A673 (cell line): Measurements from ENCODE around the gene ALPP. TPM values are rescaled to one million over a fixed set of nuclear protein-coding genes. Genes with fewer than 3 reads are reported as not detected.

Experiments used
- BruUV-seq: library from RNA; stranded (reverse); fragments of 400-500 nt; replicated peaks from 2 replicates; lab custom pipeline; 2021; lab: Mats Ljungman, UMichigan
- CTCF ChIA-PET: fragments of 300-600 bp; sonication (Branson Sonifier 250); formaldehyde crosslinking; loops from one replicate; lab custom pipeline; 2022; ENCODE audit warnings: antibody characterized with exemption; lab: Charles Lee
- POLR2A ChIA-PET: fragments of 300-600 bp; sonication (Branson Sonifier 250); formaldehyde crosslinking; loops from one replicate; lab custom pipeline; 2022; ENCODE audit warnings: antibody characterized with exemption; ENCODE audit not compliant: low non-redundant PET; lab: Charles Lee
- DNase-seq: peaks from one replicate; pipeline ENCODE4 v3.0.0-alpha.2; 2015; ENCODE audit warnings: low spot score
- H3K27ac ChIP-seq: fragments of 200-600 bp; sonication (generic); 2 replicates; pipeline ENCODE4 v1.5.1; 2016; ENCODE audit warnings: mixed run types, low read depth, mild to moderate bottlenecking, mixed read lengths, antibody characterized with exemption, low read length; ENCODE audit not compliant: poor library complexity, severe bottlenecking
- H3K27me3 ChIP-seq: fragments of 200-600 bp; sonication (generic); replicated peaks from 2 replicates; pipeline ENCODE4 v1.6.1; 2017; ENCODE audit warnings: mixed run types, low read depth, mild to moderate bottlenecking, mixed read lengths, antibody characterized with exemption, low read length; ENCODE audit not compliant: insufficient read depth, poor library complexity
- H3K36me3 ChIP-seq: fragments of 200-600 bp; sonication (generic); 2 replicates; pipeline ENCODE4 v1.6.1; 2016; ENCODE audit warnings: mixed run types, mild to moderate bottlenecking, mixed read lengths, antibody characterized with exemption, low read length; ENCODE audit not compliant: insufficient read depth, poor library complexity, severe bottlenecking
- H3K4me1 ChIP-seq: fragments of 200-600 bp; sonication (generic); 2 replicates; pipeline ENCODE4 v1.6.1; 2017; ENCODE audit warnings: mixed run types, mild to moderate bottlenecking, mixed read lengths, antibody characterized with exemption, low read length; ENCODE audit not compliant: insufficient read depth, poor library complexity, severe bottlenecking
- H3K4me3 ChIP-seq: fragments of 200-600 bp; sonication (generic); 2 replicates; pipeline ENCODE4 v1.5.1; 2016; ENCODE audit warnings: low read depth, mixed run types, mild to moderate bottlenecking, mixed read lengths, low read length; ENCODE audit not compliant: poor library complexity, severe bottlenecking
- H3K9me3 ChIP-seq: fragments of 200-600 bp; sonication (generic); 2 replicates; pipeline ENCODE4 v1.6.1; 2016; ENCODE audit warnings: mixed run types, low read depth, mild to moderate bottlenecking, mixed read lengths, antibody characterized with exemption, low read length; ENCODE audit not compliant: poor library complexity, severe bottlenecking
- CTCF ChIP-seq: fragments of 300-800, 200-600 bp; sonication (generic); conservative IDR thresholded peaks from 2 replicates; pipeline ENCODE4 v1.5.1; 2017; ENCODE audit warnings: low read depth, mild to moderate bottlenecking, antibody characterized with exemption, low read length, moderate library complexity, mixed read lengths
- EZH2 ChIP-seq: fragments of 200-600 bp; sonication (generic); IDR thresholded peaks from 2 replicates; pipeline ENCODE4 v1.6.1; 2017; ENCODE audit warnings: borderline replicate concordance, low read depth, mild to moderate bottlenecking, mixed read lengths, antibody characterized with exemption, low read length; ENCODE audit not compliant: poor library complexity, severe bottlenecking
- intact Hi-C: fragments of 100-400 bp; cut with micrococcal nuclease; formaldehyde crosslinking; loops from one replicate; pipeline ENCODE4 v1.10.0; 2022; ENCODE audit not compliant: unreplicated experiment
- total RNA-seq: library from RNA; stranded (reverse); gene quantifications from 2 replicates; pipeline ENCODE4 v1.2.3, GENCODE V29; 2021

ALPP gene
- total RNA-seq, 1 experiment from 2014 or later: not detected

GRCh38 chr2:232387451-232388171 is 9.1 kb downstream of the ALPP start:
- TF ChIP-seq CTCF: no peak
- peak; percentile 70 for TF ChIP-seq EZH2
- CTCF ChIA-PET: no interaction called here
- Histone ChIP-seq H3K4me3 (no peak overlapping the region), H3K27ac (no peak overlapping the region), H3K4me1 (no peaks in the 10 kb centered on the region), H3K9me3 (no peaks in the 10 kb centered on the region), H3K36me3 (no peaks in the 10 kb centered on the region), H3K27me3 (peaks cover 92% of the 10 kb centered on the region)
- POLR2A ChIA-PET: no interaction called here
- DNase-seq: no peak
- BruUV-seq: no TSS peak
- intact Hi-C loops: no loop called here

GRCh38 chr2:232388324-232388891 is 9.9 kb downstream of the ALPP start:
- intact Hi-C loops: no loop called here
- DNase-seq: no peak
- no peaks in the 10 kb centered on the region for H3K36me3 ChIP-seq
- H3K4me1 ChIP-seq: no peaks in the 10 kb centered on the region
- H3K27me3 ChIP-seq: peaks cover 84% of the 10 kb centered on the region
- no peaks in the 10 kb centered on the region for H3K9me3 ChIP-seq
- H3K4me3 ChIP-seq: no peak overlapping the region
- CTCF ChIA-PET: no interaction called here
- TF ChIP-seq CTCF (no peak), EZH2 (no peak)
- POLR2A ChIA-PET: no interaction called here
- H3K27ac ChIP-seq: no peak overlapping the region
- no TSS peak for BruUV-seq

DNA sequence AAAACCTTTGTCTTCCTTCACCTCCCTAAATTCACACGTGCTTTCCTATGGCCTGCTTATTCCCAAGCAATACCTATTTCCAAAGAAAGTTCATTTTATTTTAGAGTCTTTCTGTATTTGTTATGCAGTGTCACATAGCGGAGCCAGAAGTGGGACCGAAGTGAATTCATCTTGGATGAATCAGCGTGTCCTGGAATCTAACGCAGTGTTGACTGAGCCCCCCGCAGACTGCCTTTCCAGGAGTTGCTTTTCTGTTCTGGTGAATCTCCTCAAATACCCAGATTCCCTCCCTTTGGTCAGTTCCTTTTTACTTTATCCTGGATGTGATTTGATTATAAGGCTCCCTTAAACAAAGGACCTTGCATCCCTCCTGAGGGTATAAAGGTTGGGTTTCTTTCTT is 10.8 kb downstream of the ALPP start:
- Histone ChIP-seq H3K27ac (no peak overlapping the region), H3K27me3 (peaks cover 75% of the 10 kb centered on the region), H3K4me3 (no peak overlapping the region), H3K4me1 (no peaks in the 10 kb centered on the region), H3K36me3 (no peaks in the 10 kb centered on the region), H3K9me3 (no peaks in the 10 kb centered on the region)
- no peak for DNase-seq
- intact Hi-C loops: no loop called here
- ChIA-PET POLR2A (no interaction called here), CTCF (no interaction called here)
- TF ChIP-seq CTCF (no peak), EZH2 (no peak)
- BruUV-seq: no TSS peak
